Activated T-helper 1 cell treated with Interleukin-2 at 50 U/mL for 16 hours (primary cell): ENCODE measurements around the gene ARSB.

Source experiments
- DNase-seq: peaks from one replicate; pipeline ENCODE4 v3.0.0-alpha.2; 2020; ENCODE audit warnings: low read depth

ARSB gene

DNA sequence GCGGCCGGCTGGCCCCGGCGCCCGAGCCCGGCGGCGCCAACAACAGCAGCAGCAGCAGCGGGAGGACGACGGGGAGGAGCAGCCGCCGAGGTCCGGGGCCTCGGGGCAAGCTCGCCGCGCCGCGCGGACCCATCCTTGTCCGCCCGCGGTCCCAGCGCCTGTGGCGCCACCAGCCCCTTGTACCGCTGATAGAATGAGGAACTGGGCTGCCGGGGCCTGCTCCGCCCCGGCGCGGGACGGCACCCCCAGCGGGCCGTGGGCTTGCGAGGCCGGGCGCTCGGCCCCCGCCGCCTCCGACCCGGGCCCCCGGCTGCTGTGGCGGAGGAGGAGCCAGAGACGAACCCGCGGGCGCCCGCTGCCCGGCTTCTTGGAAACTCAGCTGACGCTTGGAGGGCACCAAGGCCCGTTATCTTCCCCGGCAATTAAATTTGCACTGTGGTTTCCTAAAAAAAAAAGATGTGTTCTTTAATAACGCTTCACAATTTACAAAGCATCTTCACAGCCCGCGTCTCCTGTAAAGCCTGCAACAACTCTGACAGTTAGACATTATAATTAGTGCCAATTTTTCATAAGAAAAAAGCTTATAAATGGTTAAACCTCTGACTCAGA is at the start of gene ARSB:
ARSB (minus strand) TSS at position 195 of the 609 bp plus-strand sequence; CDS start at position 133, 62 bp downstream.
- peak; percentile 24 for DNase-seq

DNA sequence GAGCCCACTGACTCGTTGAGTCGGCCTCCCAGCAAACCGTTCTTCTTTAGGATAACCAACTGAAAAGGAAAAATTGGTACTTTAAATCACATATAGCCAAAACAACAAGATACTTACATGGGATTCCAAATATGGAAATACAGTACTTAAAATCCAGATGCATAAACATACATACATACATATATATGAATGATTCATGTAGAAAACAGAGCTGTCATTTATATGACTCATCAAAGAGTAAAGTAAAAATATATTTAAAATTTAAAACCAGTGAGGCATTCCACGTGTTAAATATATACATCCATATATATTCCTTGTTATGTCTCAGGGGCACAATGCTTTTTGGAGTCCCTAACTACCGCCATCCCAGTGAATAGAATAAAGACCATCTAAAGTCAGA is 47.7 kb upstream of the ARSB start:
- DNase-seq, result no peak

DNA sequence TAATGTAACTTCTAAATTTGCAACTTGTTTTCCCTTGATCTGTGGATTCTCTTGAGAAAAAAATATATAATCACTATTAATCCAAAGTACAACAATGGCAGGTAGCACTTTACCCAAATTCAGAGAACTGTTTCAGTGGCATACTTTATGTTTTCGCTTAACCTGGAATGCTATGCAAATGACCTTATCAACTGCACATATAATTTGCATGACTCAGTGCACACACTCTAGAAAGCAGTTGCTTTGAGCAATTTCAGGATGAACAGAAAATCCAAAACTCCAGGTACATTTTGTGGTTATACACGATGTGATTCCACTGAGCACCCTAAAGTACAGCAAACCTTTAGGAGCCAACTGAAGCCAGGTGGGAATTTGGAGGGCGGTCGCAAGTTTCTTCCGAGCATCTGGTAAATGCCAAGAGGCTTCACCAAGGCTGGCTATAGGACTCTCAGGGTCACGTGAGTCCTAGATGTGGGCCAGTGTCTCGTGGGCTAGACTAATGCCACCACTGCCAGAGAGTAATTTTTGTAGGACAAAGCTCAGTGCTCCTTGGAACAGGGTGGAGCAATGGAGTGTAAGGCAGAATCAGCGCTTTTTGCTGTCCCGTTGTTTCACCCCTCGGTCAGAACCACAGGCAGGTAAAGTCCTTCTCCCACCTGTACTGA is 47.1 kb upstream of the ARSB start:
- DNase-seq, result no peak

GRCh38 chr5:79031485-79031867 is 46.4 kb upstream of the ARSB start:
- no peak for DNase-seq

DNA sequence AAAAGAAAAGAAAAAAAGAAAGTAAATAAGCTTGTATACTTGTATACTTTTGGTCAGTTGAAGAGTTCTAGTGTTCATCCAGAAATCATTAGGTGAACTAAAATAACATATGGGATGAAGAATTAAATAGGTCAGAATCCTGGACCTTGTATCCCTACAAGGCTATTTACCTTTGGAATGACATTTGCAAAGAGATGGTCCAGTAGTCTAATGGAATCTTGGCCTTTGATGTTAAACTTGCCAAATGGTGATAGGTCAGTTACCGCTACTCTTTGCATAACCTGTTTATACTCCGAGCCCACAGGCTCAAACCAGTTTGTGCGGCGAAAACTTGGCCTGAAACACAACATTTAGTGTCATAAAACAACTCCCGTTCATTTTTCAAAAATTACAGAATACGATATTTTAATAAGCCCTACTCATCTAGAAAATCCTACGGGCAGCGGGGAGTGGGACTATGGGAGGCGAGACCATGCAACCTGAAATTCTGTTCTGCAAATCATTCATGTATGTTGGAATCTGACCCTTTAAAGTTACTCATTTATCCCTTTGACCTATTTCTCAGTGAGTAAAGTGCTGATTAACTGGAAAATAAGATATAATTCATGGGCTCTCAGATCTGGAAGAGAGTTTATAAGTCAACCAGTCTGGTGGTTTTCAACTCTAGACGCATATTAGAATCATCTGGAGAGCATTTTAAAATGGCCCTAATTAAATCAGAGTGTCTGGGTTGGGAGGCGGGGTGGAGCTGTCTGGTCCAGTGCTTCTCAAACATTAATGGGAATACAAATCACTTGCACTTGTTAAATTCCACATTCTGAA is 45.8 kb upstream of the ARSB start:
- no peak for DNase-seq

GRCh38 chr5:79025054-79025472 is 40.0 kb upstream of the ARSB start:
- peak; percentile 10 for DNase-seq

DNA sequence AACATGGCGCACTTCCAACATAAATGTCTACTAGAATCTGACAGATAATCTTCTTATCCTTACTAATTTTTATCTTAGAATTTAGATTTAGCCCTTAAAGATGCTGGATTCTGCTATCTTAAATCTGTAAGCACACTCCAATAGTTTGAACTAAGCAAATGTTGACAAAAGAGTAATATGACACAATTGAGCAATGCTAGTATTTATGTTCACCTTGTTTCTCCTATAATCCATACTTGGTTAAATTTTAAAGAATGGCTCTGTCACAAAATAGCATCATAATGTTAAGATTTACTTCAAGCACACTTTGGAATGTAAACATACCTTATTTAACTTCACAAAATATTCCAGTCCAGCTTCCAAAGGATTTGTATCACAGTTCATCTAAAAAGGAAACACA is 38.8 kb upstream of the ARSB start:
- no peak for DNase-seq

DNA sequence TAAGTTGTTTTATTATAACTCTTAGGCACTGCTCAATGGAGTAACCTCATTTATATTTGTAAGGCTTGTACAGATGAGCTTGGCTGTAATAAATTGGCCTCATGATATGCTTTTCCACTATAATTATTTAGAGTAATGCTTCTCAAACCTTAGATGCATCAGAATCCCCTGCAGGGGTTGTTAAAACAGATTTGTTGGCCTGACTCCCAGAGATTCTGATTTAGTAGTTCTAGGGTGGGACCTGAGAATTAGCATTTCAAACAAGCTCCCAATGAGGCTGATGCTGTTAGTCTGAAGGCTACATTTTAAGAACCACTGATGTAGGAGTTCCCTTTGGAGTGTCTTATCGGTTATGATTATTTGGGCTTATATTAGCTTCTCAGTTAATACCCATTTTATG is 38.2 kb upstream of the ARSB start:
- no peak for DNase-seq

- DNase-seq, result no peak
Measured at GRCh38 chr5:79022771-79023170, 37.7 kb upstream of the ARSB start.

DNA sequence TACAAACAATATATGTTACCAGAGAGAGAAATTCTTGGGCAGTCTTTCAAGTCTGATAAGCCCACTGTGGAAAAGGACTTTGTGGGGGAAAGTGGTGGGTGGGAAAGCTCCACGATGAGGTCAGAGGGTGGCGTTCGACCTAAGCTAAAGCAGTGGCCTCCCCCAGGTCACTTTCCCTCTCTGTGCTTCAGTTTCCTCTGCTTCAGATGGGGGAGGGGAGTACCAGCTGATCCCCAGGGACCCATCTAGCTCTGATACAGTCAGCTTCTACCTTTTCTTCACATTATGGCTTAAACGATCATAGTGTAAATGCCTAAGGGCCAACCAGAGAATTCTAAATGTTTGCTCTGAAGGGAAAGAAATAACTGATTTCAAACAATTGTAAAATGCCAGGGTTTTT is 36.6 kb upstream of the ARSB start:
- DNase-seq, result no peak

DNA sequence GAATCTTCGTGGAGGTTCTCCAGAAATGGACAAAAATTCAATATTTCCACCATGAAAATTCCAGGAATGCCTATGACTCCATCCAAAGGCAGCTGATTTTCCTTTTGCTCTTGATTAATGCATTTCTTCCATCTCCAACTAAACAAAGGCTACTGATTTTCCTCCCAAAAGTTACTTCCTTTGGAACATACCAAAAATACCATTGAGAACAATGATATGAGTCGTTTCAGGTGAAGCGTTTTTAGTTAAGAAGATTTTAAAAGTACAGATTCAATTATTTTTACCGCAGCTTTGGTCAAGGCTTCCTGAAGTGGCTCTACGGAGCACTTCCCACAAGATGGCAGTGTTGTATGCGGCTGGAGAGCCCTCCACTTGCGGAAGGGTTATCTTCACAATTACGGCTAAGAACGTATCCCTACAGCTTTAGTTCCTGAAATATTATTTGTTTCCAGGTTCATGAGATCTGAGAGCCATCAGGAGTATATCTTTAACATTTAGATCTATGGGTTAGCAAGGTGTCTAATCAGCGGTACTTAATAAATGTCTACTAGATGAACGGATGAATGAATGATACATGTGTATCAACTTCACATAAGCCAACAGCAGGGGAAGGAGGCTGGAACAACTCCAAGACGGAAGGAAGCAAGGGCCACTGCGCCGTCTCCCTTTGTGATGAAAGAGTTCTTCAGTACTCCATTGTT is 35.9 kb upstream of the ARSB start:
- no peak for DNase-seq

DNA sequence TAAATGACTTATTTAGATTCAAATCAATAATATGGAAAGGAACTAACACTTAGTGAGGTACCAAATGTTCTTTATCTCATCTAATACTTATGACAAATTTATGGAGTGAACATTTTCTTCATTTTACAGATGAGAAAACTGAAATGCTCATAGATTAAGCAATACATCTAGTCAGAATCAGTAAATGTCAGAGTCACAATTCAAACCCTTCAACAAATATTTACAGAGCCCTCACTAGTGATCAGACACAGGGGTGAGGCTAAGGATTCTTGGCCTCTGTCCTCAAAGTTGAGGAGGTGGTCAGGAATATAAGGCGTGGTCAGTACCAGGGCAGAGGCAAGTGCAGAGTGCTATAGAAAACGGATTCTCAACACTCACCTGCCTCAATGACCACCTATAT is 29.5 kb upstream of the ARSB start:
- no peak for DNase-seq

GRCh38 chr5:79011869-79012268 is 26.8 kb upstream of the ARSB start:
- DNase-seq, result no peak

DNA sequence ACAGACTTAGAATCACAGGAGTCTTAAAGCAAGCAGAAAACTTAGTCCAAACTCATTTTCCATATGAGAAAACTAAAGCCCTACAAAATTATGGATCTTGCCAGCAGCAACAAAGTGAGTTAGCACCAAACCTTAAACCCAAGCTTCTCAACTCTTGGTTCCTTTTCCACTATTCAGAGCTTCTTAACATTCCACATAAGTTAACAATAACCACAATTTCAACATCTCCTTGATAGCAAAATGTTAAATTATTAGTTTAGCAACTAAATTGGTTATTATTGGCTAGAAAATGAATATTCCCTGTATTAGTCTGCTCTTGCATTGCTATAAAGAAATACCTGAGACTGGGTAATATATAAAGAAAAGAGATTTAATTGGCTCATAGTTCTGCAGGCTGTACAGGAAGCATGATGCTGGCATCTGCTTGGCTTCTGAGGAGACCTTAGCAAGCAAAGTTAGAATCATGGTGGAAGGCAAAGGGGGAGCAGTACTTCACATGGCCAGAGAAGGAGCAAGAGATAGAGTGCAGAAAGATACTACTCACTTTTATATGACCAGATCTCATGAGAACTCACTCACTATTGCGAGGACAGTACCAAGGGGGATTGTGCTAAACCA is 26.2 kb upstream of the ARSB start:
- no peak for DNase-seq

GRCh38 chr5:79008362-79008761 is 23.3 kb upstream of the ARSB start:
- no peak for DNase-seq

- DNase-seq, result no peak
Measured at GRCh38 chr5:79007872-79008271, 22.8 kb upstream of the ARSB start.

GRCh38 chr5:79005936-79006631 is 21.0 kb upstream of the ARSB start:
- DNase-seq, result no peak

DNA sequence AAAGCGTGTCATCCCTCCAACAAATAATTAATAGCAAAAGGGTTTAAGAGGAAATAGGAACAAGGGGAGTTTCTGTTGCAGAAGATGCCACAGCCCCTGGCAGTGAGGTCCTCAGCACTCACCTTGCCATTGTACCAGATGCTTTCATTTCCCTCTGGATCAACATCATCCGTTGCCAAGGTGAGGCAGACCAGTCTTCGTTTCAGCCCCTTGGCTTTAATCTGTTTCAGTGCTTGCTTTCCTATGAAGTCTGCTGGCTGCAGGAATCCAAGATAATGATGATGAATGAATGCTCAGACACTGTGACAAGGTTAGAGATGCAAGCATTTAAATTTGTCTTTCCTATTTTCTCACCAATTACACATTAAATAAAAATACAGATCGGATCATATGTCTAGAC is 20.0 kb upstream of the ARSB start:
- DNase-seq, result no peak

DNA sequence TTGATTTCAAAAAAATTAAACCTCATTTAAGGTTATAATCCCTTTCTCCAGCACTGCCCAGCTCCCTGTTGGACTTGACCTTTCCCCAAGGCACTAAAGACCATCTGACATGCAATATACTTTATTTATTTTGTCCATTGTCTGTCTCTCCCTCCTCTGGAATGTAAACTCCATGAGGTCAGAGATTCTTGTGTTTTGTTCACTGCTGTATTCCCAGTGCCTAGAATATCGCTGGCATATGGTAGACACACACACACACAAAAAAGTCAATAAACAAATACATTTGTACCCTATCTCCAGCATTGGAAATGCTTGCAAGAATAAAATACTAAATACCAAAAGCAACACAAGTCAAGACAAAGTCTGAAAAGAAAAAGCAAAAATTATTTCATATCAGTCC is 17.3 kb upstream of the ARSB start:
- DNase-seq, result no peak

DNA sequence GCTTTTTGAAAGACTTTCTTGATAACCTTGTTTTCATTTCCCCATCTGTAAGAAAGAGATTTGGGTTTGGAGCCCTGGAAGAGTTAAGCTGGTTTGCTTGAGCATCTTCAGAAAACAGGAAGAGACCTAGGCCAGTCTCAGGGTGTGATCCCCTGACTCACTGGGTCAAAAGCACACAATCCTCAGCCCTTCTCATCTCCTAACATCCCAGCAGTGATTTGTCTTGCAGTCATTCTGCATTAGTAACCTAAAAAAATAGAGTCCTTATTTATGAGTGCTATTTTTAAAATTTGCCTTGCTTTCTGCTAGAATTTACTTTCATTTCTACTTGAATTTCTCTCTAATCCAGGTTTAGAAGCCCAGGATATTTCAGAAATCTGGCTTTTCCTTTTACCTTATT is 16.4 kb upstream of the ARSB start:
- DNase-seq, result no peak

DNA sequence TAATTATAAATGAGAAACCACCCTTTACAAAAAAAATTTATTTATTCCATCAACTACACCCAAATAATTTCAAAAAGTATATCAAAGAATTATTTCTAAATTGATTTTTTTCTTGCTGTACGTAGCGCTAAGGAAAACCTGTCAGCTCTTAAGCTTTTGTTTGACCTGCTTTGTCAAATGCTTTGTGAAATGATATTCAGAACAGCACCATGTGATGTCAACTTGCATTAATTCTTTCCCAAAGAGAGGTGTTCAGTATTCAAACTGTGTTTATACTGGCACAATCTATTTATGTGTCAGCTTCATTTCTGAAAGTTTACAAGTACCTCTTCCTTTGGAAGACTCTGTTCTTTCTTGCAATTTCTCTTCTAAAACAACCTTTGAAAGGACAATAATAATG is 12.0 kb upstream of the ARSB start:
- DNase-seq, result no peak
